Stomach smooth muscle (tissue), 2 donors: ENCODE data around the gene BIRC2.

Experiments used
- H3K27ac ChIP-seq: one replicate; pipeline ENCODE4 v1.7.0; 2013; ENCODE audit warnings: mild to moderate bottlenecking, low read length, inconsistent platforms
- H3K27me3 ChIP-seq, 2 donors: one replicate each; pipeline ENCODE4 v1.7.0; 2013; ENCODE audit warnings: low read length in 2 of 2; ENCODE audit not compliant: insufficient read depth in 2 of 2, control insufficient read depth in 1 of 2
- H3K36me3 ChIP-seq, 2 donors: one replicate each; pipeline ENCODE4 v1.7.0; 2013; ENCODE audit warnings: low read length in 2 of 2; ENCODE audit not compliant: control insufficient read depth in 2 of 2, insufficient read depth in 2 of 2
- H3K4me1 ChIP-seq: one replicate; pipeline ENCODE4 v1.7.0; 2013; ENCODE audit warnings: low read length; ENCODE audit not compliant: control insufficient read depth, insufficient read depth
- H3K4me3 ChIP-seq, 2 donors: one replicate each; pipeline ENCODE4 v1.7.0; 2013; ENCODE audit warnings: low read length in 2 of 2
- H3K9ac ChIP-seq, 2 donors: one replicate each; pipeline ENCODE4 v1.7.0; 2013; ENCODE audit warnings: low read length in 2 of 2, mild to moderate bottlenecking in 1 of 2
- H3K9me3 ChIP-seq, 2 donors: one replicate each; pipeline ENCODE4 v1.7.0; 2013; ENCODE audit warnings: low read length in 2 of 2; ENCODE audit not compliant: control insufficient read depth in 2 of 2
- donor health status: healthy.
- donor health status: Pancreatic carcinoma.

Gene BIRC2

GRCh38 chr11:102313238-102313940 is 33.6 kb upstream of the BIRC2 start:
- H3K9ac ChIP-seq = peak overlapping the region in 1 of 2 donors; percentile 26
- H3K36me3 ChIP-seq = no peaks in the 10 kb centered on the region
- H3K4me1 ChIP-seq = peaks cover 11% of the 10 kb centered on the region
- no peaks in the 10 kb centered on the region for H3K27me3 ChIP-seq
- peak overlapping the region; percentile 0 to 40 for H3K4me3 ChIP-seq
- H3K27ac ChIP-seq = no peak overlapping the region
- no peaks in the 10 kb centered on the region for H3K9me3 ChIP-seq

DNA sequence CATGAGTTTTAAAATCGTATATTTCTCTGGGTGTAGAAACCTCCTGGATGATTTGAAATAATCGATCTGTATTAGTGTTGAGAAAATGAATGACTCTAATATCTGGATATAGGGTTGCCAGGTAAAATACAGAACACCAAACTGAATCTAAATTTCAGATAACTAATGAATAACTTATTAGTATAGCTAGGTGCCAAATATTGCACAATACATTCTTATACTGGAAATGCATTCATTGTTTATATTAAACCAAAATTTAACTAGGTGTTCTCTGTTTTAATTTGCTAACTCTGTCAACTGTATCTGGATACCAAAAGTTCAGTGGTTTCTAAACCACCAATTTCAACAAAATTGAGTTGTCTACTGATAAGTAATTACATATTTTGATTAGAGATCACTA is 32.2 kb upstream of the BIRC2 start:
- Histone ChIP-seq H3K9me3 (no peaks in the 10 kb centered on the region), H3K4me3 (no peak overlapping the region), H3K4me1 (peaks cover 11% of the 10 kb centered on the region), H3K27ac (no peak overlapping the region), H3K9ac (no peak overlapping the region), H3K27me3 (no peaks in the 10 kb centered on the region), H3K36me3 (no peaks in the 10 kb centered on the region)

- peaks cover 17% of the 10 kb centered on the region for H3K4me1 ChIP-seq
- no peaks in the 10 kb centered on the region for H3K27me3 ChIP-seq
- H3K9me3 ChIP-seq = no peaks in the 10 kb centered on the region
- H3K36me3 ChIP-seq = no peaks in the 10 kb centered on the region
- peak overlapping the region; percentile 82 to 87 for H3K9ac ChIP-seq
- H3K27ac ChIP-seq = no peak overlapping the region
- H3K4me3 ChIP-seq = peak overlapping the region; percentile 35 to 91
These were observed 30.6 kb upstream of the BIRC2 start for GRCh38 chr11:102316346-102316904.

DNA sequence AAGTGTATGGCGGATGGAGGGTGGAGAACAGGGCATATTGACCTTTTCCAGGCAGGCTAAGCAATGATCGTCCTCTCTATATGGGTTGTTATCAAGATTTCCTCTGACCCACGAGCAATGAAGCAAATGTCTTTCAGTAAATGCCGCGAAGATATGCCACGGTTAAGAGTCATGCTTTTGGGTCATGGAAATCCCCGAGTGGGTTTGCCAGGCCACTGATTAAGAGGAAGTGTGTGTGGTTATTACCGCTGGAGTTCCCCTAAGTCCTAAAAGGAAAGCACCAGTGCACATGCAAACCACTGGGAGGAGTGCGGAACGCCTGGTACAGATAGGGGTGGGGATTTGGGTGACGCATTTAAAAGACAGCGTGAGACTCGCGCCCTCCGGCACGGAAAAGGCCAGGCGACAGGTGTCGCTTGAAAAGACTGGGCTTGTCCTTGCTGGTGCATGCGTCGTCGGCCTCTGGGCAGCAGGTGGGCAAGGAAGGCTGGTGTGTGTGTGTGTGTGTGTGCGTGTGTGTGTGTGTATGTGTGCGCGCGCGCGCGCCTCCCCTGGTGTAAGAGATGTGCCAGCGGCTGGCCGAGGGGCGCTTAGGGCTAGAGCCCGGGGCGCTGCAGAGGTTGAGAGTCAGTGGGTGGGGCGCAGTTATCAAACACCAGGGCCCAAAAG is 29.8 kb upstream of the BIRC2 start, which contains the start of gene BIRC3:
BIRC3 (plus strand) TSS at position 386 of the 669 bp plus-strand sequence. CDS start 7,026 bp downstream, outside the sequence.
- Histone ChIP-seq H3K27ac (peak within 1 kb of the TSS; percentile 79), H3K4me3 (peak within 1 kb of the TSS; percentile 91 to 96), H3K9ac (peak within 1 kb of the TSS; percentile 82 to 87), H3K27me3 (no peaks in the 10 kb centered on the region), H3K4me1 (peaks cover 17% of the 10 kb centered on the region), H3K9me3 (no peaks in the 10 kb centered on the region), H3K36me3 (no peaks in the 10 kb centered on the region)

GRCh38 chr11:102317768-102318103 is 29.3 kb upstream of the BIRC2 start:
- Histone ChIP-seq H3K27ac (peak overlapping the region; percentile 79), H3K9me3 (no peaks in the 10 kb centered on the region), H3K27me3 (no peaks in the 10 kb centered on the region), H3K9ac (peak overlapping the region; percentile 82 to 87), H3K36me3 (no peaks in the 10 kb centered on the region), H3K4me3 (peak overlapping the region; percentile 91 to 96), H3K4me1 (peaks cover 17% of the 10 kb centered on the region)

- H3K4me3 ChIP-seq = peak overlapping the region; percentile 91 to 96
These were observed 28.5 kb upstream of the BIRC2 start for GRCh38 chr11:102318469-102318868.

DNA sequence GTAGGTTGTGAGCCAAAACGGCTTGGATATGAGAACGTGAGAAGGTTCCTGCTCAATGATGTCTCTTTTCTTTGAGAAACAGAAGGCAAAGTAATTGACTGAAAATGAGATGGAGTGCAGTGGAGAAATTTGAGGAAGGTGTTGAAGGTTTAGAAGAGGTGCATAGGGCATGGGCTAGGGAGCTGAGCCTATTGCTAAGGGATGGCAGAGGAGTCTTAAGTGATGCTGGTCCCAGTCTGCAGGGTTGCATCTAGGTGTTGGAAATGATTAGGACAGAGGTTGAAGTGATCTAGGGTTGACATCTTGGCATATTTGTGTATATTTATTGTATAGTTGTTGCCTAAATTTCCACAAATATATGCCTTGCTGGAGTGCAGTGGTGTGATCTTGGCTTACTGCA is 27.5 kb upstream of the BIRC2 start:
- H3K9ac ChIP-seq = no peak overlapping the region
- H3K9me3 ChIP-seq = no peaks in the 10 kb centered on the region
- no peaks in the 10 kb centered on the region for H3K36me3 ChIP-seq
- peak overlapping the region in 1 of 2 donors; percentile 24 for H3K4me3 ChIP-seq
- H3K4me1 ChIP-seq = peaks cover 12% of the 10 kb centered on the region
- H3K27me3 ChIP-seq = no peaks in the 10 kb centered on the region
- peak overlapping the region; percentile 77 for H3K27ac ChIP-seq

More at GRCh38 chr11:102318469-102318868, 28.5 kb upstream of the BIRC2 start:
- Histone ChIP-seq H3K27me3 (no peaks in the 10 kb centered on the region), H3K4me1 (peaks cover 17% of the 10 kb centered on the region), H3K9me3 (no peaks in the 10 kb centered on the region), H3K36me3 (no peaks in the 10 kb centered on the region), H3K9ac (peak overlapping the region in 1 of 2 donors; percentile 87), H3K27ac (peak overlapping the region; percentile 79)

DNA sequence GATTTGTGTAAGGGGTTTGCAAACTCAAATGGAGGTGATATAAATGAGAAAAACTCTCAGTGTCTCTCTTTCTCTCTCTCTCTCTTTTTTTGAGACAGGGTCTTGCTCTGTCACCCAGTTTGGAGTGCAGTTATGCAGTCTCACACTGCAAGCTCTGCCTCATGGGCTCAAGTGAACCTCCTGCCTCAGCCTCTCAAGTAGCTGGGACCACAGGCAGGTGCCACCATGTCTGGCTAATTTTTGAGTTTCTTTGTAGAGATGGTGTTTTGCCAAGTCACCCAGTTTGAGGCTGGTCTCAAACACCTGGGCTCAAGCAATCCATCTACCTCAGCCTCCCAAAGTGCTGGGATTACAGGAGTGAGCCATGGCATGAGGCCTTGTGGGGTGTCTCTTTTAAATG is 26.8 kb upstream of the BIRC2 start:
- Histone ChIP-seq H3K9ac (peak overlapping the region in 1 of 2 donors; percentile 23), H3K36me3 (no peaks in the 10 kb centered on the region), H3K27ac (peak overlapping the region; percentile 77), H3K27me3 (no peaks in the 10 kb centered on the region), H3K4me3 (peak overlapping the region in 1 of 2 donors; percentile 3), H3K9me3 (no peaks in the 10 kb centered on the region), H3K4me1 (peaks cover 12% of the 10 kb centered on the region)

DNA sequence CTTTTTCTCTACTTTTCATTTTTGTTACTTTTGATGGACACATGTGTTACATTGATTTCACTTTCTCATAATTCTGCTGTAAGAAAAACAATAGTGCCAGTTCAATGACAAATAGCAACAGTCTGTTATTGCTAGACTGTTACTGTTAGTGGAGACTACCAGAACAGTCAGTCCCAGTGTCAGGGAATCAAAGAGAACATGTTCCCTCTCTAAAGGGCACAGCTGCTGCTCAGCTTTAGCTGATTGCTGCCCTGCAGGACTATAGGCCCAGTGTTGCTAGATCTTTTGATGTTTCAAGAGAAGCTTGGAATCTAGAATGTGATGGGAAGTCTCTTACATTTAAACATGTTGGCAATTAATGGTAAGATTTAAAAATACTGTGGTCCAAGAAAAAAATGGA is 26.3 kb upstream of the BIRC2 start:
- Histone ChIP-seq H3K9ac (no peak overlapping the region), H3K4me1 (peaks cover 12% of the 10 kb centered on the region), H3K27ac (peak overlapping the region; percentile 77)

DNA sequence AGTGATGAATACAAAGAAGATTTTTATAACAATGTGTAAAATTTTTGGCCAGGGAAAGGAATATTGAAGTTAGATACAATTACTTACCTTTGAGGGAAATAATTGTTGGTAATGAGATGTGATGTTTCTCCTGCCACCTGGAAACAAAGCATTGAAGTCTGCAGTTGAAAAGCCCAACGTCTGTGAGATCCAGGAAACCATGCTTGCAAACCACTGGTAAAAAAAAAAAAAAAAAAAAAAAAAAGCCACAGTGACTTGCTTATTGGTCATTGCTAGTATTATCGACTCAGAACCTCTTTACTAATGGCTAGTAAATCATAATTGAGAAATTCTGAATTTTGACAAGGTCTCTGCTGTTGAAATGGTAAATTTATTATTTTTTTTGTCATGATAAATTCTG is 24.5 kb upstream of the BIRC2 start:
- no peak overlapping the region for H3K9ac ChIP-seq
- no peaks in the 10 kb centered on the region for H3K9me3 ChIP-seq
- H3K27ac ChIP-seq = no peak overlapping the region
- H3K27me3 ChIP-seq = no peaks in the 10 kb centered on the region
- H3K4me3 ChIP-seq = no peak overlapping the region
- peaks cover 0 to 9% of the 10 kb centered on the region in 2 donors for H3K36me3 ChIP-seq
- H3K4me1 ChIP-seq = peaks cover 8% of the 10 kb centered on the region

More for the DNA sequence above, 26.3 kb upstream of the BIRC2 start:
- Histone ChIP-seq H3K9me3 (no peaks in the 10 kb centered on the region), H3K36me3 (no peaks in the 10 kb centered on the region), H3K4me3 (no peak overlapping the region), H3K27me3 (no peaks in the 10 kb centered on the region)
